SK-N-SH (cell line): Measurements from ENCODE around the gene MYO18B. TPM values are rescaled to one million over a fixed set of nuclear protein-coding genes. Genes with fewer than 3 reads are reported as not detected.

Experiments used
- CTCF ChIA-PET: fragments of 300-600, 350-600 bp; formaldehyde crosslinking; extraction: SDS; loops from one replicate; lab custom pipeline; 2021; lab: Yijun Ruan, JAX
- POLR2A ChIA-PET: fragments of 350-600 bp; sonication (Branson Sonifier 250); formaldehyde crosslinking; extraction: SDS; loops from one replicate; lab custom pipeline; 2020; ENCODE audit warnings: antibody characterized with exemption, inconsistent platforms; lab: Yijun Ruan, JAX
- DNase-seq: peaks from one replicate; pipeline ENCODE4 v3.0.0; 2012
- H2AFZ ChIP-seq: fragments of 200-600 bp; sonication (generic); 2 replicates; pipeline ENCODE4 v1.8.1; 2016; ENCODE audit warnings: antibody characterized with exemption, mild to moderate bottlenecking, low read depth
- H3F3A ChIP-seq: fragments of 200-600 bp; sonication (generic); replicated peaks from 2 replicates; pipeline ENCODE3; 2016; ENCODE audit warnings: antibody characterized with exemption, mild to moderate bottlenecking; ENCODE audit not compliant: insufficient read depth
- H3K27ac ChIP-seq, 2 experiments: fragments of 200-500 bp in 1 of 2; fragments of 200-600 bp in 1 of 2; sonication (Bioruptor generic) in 1 of 2; sonication (generic), shearing (Covaris generic) in 1 of 2; 2 replicates each; pipeline versions ENCODE4 v1.5.1 to v1.6.1; 2014 to 2016; ENCODE audit warnings: low read depth in 2 of 2, inconsistent platforms in 1 of 2, low read length in 1 of 2, mild to moderate bottlenecking in 1 of 2, mixed read lengths in 1 of 2
- H3K27me3 ChIP-seq: fragments of 200-600 bp; sonication (generic), shearing (Covaris generic); 2 replicates; pipeline ENCODE4 v1.6.1; 2016; ENCODE audit warnings: mixed run types; ENCODE audit not compliant: insufficient read depth
- H3K36me3 ChIP-seq, 2 experiments: fragments of 200-500 bp in 1 of 2; fragments of 200-600 bp in 1 of 2; sonication (Bioruptor generic) in 1 of 2; sonication (generic) in 1 of 2; replicated peaks in 1 of 2; 2 replicates each; pipeline versions ENCODE3 to v1.5.1; 2014 to 2016; ENCODE audit warnings: low read length in 1 of 2, mild to moderate bottlenecking in 1 of 2; ENCODE audit not compliant: insufficient read depth in 2 of 2, control insufficient read depth in 1 of 2
- H3K4me1 ChIP-seq, 2 experiments: fragments of 200-500 bp in 1 of 2; fragments of 200-600 bp in 1 of 2; sonication (Bioruptor generic) in 1 of 2; sonication (generic), shearing (Covaris generic) in 1 of 2; 2 replicates each; pipeline versions ENCODE4 v1.5.1 to v1.6.1; 2014 to 2016; ENCODE audit warnings: low read depth in 1 of 2, low read length in 1 of 2, mixed run types in 1 of 2; ENCODE audit not compliant: insufficient read depth in 2 of 2, control insufficient read depth in 1 of 2
- H3K4me2 ChIP-seq: fragments of 200-600 bp; sonication (generic), shearing (Covaris generic); 2 replicates; pipeline ENCODE4 v1.6.1; 2017; ENCODE audit warnings: mixed run types
- H3K4me3 ChIP-seq, 2 experiments: fragments of 200-500 bp in 1 of 2; fragments of 200-600 bp in 1 of 2; sonication (Bioruptor generic) in 1 of 2; sonication (generic), shearing (Covaris generic) in 1 of 2; 2 replicates each; pipeline versions ENCODE4 v1.5.1 to v1.8.1; 2014 to 2016; ENCODE audit warnings: low read depth in 2 of 2, inconsistent platforms in 1 of 2, low read length in 1 of 2, mild to moderate bottlenecking in 1 of 2, mixed read lengths in 1 of 2, moderate library complexity in 1 of 2
- H3K79me2 ChIP-seq: fragments of 200-600 bp; sonication (generic); 2 replicates; pipeline ENCODE4 v1.8.1; 2017; ENCODE audit warnings: mild to moderate bottlenecking; ENCODE audit not compliant: insufficient read depth
- H3K9ac ChIP-seq: fragments of 200-600 bp; sonication (generic); 2 replicates; pipeline ENCODE4 v1.6.1; 2017; ENCODE audit warnings: mixed run types
- H3K9me2 ChIP-seq: fragments of 200-600 bp; sonication (generic); 2 replicates; pipeline ENCODE4 v1.6.1; 2017; ENCODE audit warnings: mixed run types
- H3K9me3 ChIP-seq: fragments of 200-600 bp; sonication (generic); 2 replicates; pipeline ENCODE4 v1.6.1; 2017; ENCODE audit warnings: mixed run types, mild to moderate bottlenecking, moderate library complexity
- H4K20me1 ChIP-seq: fragments of 200-600 bp; sonication (generic); 2 replicates; pipeline ENCODE4 v1.6.1; 2017; ENCODE audit warnings: mild to moderate bottlenecking, mixed run types; ENCODE audit not compliant: insufficient read depth
- CTCF ChIP-seq: fragments of 200-600 bp; sonication (generic); IDR thresholded peaks from 2 replicates; pipeline ENCODE4 v1.6.1; 2017; ENCODE audit warnings: antibody characterized with exemption, mild to moderate bottlenecking, moderate library complexity
- EP300 ChIP-seq, 2 experiments: IDR thresholded peaks; 2 replicates each; pipeline versions ENCODE4 v1.4.0 to v1.6.1; 2012; ENCODE audit warnings: borderline replicate concordance in 1 of 2, low read depth in 1 of 2, low read length in 1 of 2
- FOSL2 ChIP-seq: IDR thresholded peaks from 2 replicates; pipeline ENCODE4 v1.4.0; 2012; ENCODE audit warnings: low read depth, mild to moderate bottlenecking, moderate library complexity, borderline replicate concordance
- MEF2A ChIP-seq: IDR thresholded peaks from 2 replicates; pipeline ENCODE4 v1.4.0; 2012; ENCODE audit warnings: low read depth, borderline replicate concordance
- PBX3 ChIP-seq: IDR thresholded peaks from 2 replicates; pipeline ENCODE4; 2012
- POLR2AphosphoS5 ChIP-seq: IDR thresholded peaks from 2 replicates; pipeline ENCODE4 v1.6.1; 2012; ENCODE audit warnings: low read depth, low read length
- SIN3A ChIP-seq: IDR thresholded peaks from 2 replicates; pipeline ENCODE4 v1.6.1; 2012; ENCODE audit warnings: low read depth, mild to moderate bottlenecking, low read length, moderate library complexity, borderline replicate concordance
- WGBS: methylation state at CpG from one replicate; pipeline ENCODE4 v1.1.6; 2017; ENCODE audit warnings: low lambda C conversion rate; 5-methylcytosine and 5-hydroxymethylcytosine counted together
- polyA plus RNA-seq, 3 experiments: library from polyadenylated mRNA; depleted of rRNA; stranded (reverse); fragments of >200 nt; gene quantifications; 2 replicates each; pipeline ENCODE4 v1.2.3, GENCODE V29; 2012
- TF ChIP-seq, protein P1 (sequence below): IDR thresholded peaks from 2 replicates; pipeline ENCODE4 v1.4.0; 2012; ENCODE audit warnings: low read depth, borderline replicate concordance

The MYO18B gene
- polyA plus RNA-seq, 1 of the 3 experiments (the other 2 are of a cell fraction) = 0.05 TPM

DNA sequence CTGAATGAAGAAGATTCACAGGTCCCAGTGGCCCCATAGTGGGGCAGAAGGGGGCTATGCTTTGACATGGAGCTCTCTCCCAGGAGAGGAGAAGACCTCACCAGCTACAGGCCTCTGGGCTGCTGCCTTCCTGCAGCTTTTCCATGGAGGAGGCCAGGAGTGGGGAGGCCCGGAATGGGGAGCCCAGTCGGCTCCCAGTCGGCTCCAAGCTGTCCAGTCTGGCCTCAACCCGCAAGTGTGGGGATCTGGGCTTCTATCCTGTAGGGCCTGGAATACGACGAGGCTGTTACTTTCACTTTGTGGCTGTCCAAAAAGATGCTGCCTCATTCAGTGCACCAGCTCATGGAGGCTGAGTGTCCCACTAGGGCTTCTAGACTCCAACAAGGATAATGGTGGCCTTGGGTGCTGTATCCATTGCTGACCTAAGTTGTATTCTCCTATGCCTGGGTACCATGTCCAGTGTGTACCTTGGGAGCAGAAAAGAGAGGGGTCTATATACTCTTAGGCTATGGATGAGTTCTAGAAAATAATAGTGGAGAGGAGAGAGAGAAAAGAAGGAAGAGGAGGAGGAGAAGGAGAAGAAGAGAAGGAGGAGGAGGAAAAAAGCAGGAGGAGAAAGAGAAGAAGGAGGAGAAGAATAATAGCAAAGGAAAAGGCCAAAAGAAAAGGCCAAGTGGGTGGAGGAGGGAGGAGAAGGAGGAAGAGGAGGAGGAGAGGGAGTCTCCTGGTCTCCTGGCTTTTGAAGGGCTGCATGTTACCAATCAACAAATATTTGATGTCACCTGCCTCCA lies 1.1 kb downstream of the MYO18B start:
- TF ChIP-seq SIN3A (no peak), MEF2A (no peak), PBX3 (no peak), FOSL2 (no peak), CTCF (no peak), EP300 (IDR thresholded peaks at IDR 0.05; ENCODE audit: borderline replicate concordance in 1 of 2, low read depth in 1 of 2, low read length in 1 of 2) (no peak)
- TF ChIP-seq, protein P1, sequence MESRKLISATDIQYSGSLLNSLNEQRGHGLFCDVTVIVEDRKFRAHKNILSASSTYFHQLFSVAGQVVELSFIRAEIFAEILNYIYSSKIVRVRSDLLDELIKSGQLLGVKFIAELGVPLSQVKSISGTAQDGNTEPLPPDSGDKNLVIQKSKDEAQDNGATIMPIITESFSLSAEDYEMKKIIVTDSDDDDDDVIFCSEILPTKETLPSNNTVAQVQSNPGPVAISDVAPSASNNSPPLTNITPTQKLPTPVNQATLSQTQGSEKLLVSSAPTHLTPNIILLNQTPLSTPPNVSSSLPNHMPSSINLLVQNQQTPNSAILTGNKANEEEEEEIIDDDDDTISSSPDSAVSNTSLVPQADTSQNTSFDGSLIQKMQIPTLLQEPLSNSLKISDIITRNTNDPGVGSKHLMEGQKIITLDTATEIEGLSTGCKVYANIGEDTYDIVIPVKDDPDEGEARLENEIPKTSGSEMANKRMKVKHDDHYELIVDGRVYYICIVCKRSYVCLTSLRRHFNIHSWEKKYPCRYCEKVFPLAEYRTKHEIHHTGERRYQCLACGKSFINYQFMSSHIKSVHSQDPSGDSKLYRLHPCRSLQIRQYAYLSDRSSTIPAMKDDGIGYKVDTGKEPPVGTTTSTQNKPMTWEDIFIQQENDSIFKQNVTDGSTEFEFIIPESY = no peak
- H3K4me2 ChIP-seq = no peak overlapping the region
- H4K20me1 ChIP-seq = no peaks in the 10 kb centered on the region
- no peak for DNase-seq
- no peaks in the 10 kb centered on the region for H3K9me3 ChIP-seq
- 100% methylated on average over 2 of the region's 6 CpGs for WGBS
- no peak overlapping the region for H2AFZ ChIP-seq
- H3K79me2 ChIP-seq = no peaks in the 10 kb centered on the region
- no peaks in the 10 kb centered on the region for H3K9me2 ChIP-seq
- peaks cover 12 to 23% of the 10 kb centered on the region in 2 experiments; a peak in 3 of 4 replicates for H3K4me1 ChIP-seq
- no peak overlapping the region for H3K27ac ChIP-seq
- no peak overlapping the region for H3K4me3 ChIP-seq
- ChIA-PET POLR2A (no interaction called here), CTCF (interaction anchor here (0.7 to 1.4 kb wide), 4 partner anchors 30 to 541 kb away, joined by 3 to 5 read pairs (median 4); no protein-coding TSS in a partner anchor)
- H3K36me3 ChIP-seq = no peaks in the 10 kb centered on the region
- H3F3A ChIP-seq = peaks cover 14% of the 10 kb centered on the region
- H3K9ac ChIP-seq = no peak overlapping the region
- H3K27me3 ChIP-seq = no peaks in the 10 kb centered on the region

DNA sequence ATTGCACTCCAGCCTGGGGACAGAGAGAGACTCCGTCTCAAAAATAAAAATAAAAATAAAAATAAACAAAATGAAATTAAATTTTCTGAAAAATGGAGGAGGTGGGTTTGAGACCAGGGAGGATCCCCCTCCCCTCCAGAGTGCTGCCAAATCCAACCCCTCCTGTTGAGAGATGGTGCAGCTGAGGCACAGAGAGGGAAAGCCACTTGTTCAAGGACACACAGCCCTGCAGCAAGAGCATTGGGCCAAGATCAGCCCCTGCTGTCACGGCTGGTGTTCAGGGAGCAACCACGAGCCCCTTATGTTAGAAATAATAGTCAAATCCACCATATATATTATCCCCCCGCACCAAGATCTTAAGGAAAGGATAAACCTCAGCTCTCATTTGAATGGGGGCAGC lies 2.7 kb downstream of the MYO18B start:
- POLR2A ChIA-PET = no interaction called here

More for the DNA sequence above, 2.7 kb downstream of the MYO18B start:
- Histone ChIP-seq H3F3A (peaks cover 14% of the 10 kb centered on the region), H2AFZ (no peak overlapping the region), H3K4me1 (peaks cover 12 to 31% of the 10 kb centered on the region in 2 experiments; a peak in 3 of 4 replicates), H3K9ac (no peak overlapping the region), H3K79me2 (no peaks in the 10 kb centered on the region), H3K27ac (peak overlapping the region in 1 of 2 experiments; percentile 4; a peak in 1 of 4 replicates), H4K20me1 (no peaks in the 10 kb centered on the region), H3K27me3 (no peaks in the 10 kb centered on the region), H3K9me3 (no peaks in the 10 kb centered on the region), H3K4me2 (no peak overlapping the region)
- no peak for DNase-seq
- CTCF ChIA-PET = interaction anchor here (1.4 to 2.6 kb wide), 2 partner anchors 28 to 42 kb away, joined by 3 to 7 read pairs; no protein-coding TSS in a partner anchor
- WGBS = 87% methylated on average over 4 of the region's 4 CpGs
- no peak for TF ChIP-seq POLR2AphosphoS5
- no peak for TF ChIP-seq SIN3A
- TF ChIP-seq, all 33 proteins: peak for 0
- H3K36me3 ChIP-seq = no peaks in the 10 kb centered on the region
- H3K9me2 ChIP-seq = no peaks in the 10 kb centered on the region
- H3K4me3 ChIP-seq = no peak overlapping the region
